HG03135 (cell line): ENCODE data around the gene TAMM41.
A peak's percentile ranks its signal among the peaks of the same experiment; 100 is the strongest.
"Not testable (repeated sequence)": the region's sequence is repeated elsewhere in the genome, so short reads cannot be mapped to it uniquely, and the experiment has no call there.

ENCODE experiments used
- ATAC-seq: cut with Tn5 transposase; IDR thresholded peaks from one replicate; pipeline ENCODE4 v1.9.1; 2021; ENCODE audit warnings: mild to moderate bottlenecking, moderate library complexity; ENCODE audit not compliant: unreplicated experiment

TAMM41 gene

DNA sequence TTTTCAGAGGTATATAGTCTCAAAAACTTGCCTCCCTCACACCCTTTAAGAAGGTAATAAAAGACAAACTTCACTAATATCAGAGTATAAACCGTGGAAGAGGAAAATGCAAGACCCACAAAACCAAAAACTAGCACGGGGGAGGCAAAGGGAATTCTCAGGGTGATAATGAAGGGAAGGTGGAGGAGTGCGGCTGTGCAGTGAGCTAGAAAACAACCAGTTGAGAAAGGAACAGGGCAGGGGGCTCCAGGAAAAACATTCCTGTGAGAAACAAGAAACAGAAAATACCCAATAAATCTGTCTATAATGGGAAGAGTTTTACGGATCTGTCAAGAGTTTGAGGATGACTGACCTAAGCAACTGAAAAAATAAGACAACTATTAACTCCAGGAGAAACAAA, 31.6 kb downstream of the TAMM41 start:
- ATAC-seq: no peak

- ATAC-seq: no peak
These were observed 32.0 kb downstream of the TAMM41 start for GRCh38 chr3:11814663-11815062.

DNA sequence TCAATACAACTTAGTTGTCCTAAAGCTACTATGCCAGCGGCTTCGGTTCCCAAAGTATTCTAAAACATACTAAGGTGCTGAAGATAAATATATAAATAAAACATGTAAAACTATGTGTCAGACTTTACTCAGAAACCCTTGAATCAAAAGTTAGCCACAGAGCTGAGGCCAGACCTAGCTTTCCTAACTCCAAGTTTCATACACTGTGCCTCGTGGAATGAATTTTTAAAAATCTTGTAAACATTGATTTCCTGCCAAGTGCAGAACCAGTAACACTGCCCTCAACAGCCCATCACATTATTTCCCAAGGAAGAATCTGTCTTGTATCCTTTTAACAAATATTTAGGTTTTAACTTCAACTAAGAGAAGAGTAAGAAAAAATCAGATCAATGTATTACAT, 36.4 kb downstream of the TAMM41 start:
- no peak for ATAC-seq

- no peak for ATAC-seq
These were observed 38.5 kb downstream of the TAMM41 start for GRCh38 chr3:11808231-11808630.

- no peak for ATAC-seq
These were observed 39.0 kb downstream of the TAMM41 start for GRCh38 chr3:11807686-11808085.

- ATAC-seq: no peak
These were observed 41.0 kb downstream of the TAMM41 start for GRCh38 chr3:11805716-11806115.

DNA sequence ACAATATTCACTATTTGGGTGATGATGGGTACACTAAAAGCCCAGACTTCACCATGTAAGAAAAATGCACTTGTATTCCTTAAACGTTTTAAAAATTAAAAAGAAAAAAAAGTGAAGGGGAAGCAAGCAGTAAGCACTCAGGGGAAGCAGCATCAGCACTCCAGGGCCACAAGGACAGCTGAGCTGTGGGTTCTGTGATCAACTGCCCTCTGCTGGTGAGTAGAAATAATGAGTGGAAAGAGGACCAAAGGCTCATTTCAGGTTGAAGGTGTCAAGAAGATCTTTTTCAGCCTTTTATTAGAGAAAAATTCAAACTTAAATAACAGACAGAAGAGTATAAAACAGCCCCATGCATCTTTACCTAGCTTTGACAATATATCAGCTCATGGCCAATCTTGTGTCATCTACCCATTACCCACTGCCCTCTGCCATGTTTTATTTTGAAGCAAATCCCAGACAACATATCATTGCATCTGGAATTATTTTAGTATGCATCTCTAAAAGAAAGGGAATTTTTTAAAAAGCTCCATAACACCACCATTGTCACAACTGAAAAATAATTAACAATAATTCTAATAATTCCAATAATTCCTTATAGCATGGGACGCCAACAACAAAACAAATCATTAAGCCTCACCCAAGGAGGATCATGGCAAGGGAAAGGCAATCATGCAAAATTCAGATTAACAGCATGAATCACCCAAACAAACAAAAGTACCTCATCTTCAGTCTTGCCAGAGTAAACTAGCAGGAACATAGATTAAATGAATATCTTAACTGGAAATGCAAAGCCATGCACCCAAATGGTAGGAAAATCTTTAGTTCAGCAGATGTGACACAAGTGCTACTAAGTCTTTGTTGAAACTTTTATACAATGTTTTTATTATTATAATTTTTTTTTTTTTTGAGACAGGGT, 42.5 kb downstream of the TAMM41 start:
- ATAC-seq: no peak

DNA sequence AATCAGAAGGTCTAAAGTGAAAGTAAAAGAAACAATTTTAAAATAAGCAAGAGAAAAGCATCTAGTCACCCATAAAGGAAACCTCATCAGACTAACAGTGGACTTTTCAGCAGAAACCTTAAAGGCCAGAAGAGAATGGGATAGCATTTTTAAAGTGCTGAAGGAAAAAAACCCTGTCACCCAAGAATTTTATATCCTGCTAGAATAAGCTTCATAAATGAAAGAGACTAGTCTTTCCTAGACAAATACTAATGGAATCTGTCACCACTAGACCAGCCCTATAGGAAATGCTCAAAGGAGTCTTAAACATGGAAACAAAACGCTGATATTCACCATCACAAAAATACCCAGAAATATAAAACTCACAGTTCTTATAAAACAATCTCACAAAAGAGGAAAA, 46.9 kb downstream of the TAMM41 start:
- ATAC-seq: no peak

- no peak for ATAC-seq
These were observed 51.8 kb downstream of the TAMM41 start for GRCh38 chr3:11794927-11795326.

DNA sequence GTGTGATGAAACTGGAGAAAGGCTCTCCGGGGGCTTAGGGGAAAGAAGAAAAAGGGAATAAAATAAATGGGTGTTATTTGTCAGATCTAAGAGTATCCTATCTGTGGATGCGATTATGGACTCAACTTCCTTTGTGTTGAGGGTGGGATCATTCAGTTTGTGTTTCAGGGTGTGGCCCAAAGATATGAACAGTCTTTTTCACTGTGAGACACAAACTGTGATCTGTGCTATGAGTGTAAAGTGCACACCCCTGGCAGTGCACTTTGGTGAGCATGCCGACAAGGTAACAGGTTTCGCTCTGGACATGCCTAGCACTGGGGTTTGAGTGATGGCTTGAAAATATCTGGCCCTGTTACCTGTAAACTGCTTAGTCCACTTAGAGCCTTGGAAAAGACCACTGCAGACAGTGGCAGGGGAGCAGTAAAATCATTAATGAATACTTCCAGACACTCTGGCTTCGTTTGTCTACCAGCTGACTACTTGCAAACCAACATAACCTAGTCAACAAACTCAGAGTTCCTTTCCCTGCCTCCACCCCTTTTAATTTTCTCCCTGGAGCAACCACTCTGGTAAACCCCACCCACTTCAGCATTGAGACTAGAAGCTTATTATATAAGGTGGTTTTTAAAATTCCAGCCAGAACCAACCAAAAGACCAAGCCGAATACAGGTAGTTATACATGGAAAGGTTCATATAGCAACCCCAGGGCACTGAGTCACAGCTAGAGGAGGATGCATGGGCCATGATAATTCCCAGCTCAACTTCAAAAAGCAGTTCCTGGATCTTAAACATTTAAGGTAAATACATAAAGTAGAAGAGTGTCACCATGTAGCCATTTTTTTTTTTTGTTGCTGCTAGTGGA, 55.1 kb downstream of the TAMM41 start:
- no peak for ATAC-seq

DNA sequence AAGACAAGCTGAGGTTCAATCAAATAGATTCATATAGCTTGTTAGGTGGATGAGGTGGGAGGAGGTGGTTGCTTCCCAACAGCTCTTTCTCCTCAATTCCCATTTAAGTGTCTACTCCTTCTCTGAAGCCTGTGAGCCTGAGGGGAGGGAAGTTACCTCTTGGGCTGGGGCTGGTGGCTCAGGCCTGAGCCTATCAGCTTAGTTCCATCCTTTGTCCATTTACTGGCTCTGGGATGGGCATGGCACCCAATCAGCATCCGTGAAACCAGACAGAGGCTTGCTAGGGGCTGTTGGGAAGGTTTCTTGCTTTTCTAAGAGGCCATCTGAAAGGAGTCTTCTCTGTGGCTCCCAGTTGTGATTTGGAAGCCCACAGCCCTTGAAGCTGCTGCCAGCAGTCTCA, 57.3 kb downstream of the TAMM41 start:
- ATAC-seq: no peak

DNA sequence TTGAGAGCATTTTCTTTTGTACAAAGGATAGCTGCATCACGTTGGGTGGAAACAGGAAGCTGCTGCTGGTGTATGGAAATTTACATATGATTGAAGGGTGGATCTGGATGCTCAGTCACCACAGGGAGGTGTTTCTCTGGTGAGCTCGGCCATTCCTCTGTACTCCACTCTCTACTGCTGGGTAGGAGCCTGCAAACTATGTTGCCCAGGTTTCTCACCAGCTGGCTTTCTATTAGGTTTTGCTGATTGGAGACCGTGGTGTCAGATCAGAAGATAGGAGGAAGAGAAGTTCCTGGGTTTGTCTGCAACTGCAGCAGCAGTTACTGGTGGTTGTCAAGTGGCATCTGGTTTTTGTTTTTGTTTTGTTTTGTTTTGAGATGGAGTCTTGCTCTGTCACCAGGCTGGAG, 61.7 kb downstream of the TAMM41 start:
- ATAC-seq: no peak

- no peak for ATAC-seq
These were observed 66.3 kb downstream of the TAMM41 start for GRCh38 chr3:11780341-11780740.

DNA sequence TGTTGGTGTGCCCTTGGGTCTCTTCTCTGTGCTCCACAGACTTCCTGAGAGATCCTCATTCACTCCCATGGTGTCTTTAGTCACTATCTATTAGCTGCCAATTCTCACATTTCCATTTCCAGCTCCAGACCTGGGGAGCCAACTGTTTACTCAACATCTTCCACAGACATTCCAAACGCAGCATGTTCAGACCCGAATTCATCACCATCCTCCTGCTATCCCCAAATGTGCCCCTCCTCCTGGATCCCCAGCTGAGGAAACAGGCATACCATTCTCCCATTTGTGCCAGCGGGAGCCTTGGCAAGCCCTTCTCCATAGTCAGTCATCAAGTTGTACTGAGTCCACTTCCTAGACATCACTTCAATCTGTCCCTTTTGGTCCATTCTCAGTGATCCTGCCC, 67.1 kb downstream of the TAMM41 start:
- no peak for ATAC-seq

DNA sequence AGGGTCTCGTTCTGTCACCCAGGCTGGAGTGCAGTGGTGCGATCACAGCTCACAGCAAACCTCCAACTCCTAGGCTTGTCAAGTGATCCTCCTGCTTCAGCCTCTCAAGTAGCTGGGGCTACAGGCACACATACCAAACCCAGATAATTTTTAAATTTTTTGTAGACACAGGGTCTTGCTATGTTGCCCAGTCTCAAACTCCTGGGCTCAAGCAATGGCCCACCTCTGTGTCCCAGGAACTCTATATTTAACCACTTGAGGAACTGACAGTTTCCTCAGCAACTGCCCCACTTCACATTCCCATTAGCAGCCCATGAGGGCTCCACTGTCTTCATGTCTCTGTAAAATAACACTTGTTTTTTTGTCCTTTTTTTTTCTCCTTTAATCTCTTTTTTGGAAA, 68.4 kb downstream of the TAMM41 start:
- ATAC-seq: no peak

DNA sequence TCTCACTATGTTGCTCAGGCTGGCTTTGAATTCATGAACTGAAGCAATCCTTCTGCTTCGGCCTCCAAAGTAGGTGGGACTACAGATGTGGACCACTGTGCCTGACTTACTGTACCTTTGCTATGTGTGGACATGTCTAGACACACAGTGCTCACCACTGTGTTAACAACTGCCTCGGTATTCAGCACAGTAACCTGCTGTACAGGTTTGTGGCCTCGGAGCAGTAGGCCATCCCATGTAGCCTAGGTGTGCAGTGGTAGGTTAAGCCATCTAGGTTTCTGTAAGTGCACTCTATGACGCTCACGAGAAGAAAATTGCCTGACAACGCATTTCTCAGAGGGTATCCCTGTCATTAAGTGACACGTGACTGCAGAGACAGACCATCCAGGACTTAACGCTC, 70.3 kb downstream of the TAMM41 start:
- ATAC-seq: no peak

DNA sequence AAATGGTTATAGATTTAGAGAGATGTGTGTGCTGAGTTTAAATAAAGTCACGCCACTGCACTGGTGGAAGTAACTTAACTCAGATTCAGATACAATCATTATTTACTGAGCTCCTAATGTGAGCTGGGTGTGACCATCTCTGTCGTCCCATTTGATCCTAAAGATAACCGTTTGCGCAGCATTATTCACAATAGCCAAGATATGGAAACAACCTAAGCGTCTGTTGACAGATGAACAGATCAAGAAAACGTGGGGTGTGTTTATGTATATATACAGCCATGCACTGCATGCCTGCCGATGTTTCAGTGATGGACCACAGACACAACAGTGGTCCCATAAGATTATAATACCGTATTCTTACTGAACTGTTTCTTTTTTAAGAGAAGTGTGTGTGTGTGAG, 71.2 kb downstream of the TAMM41 start:
- ATAC-seq: no peak

DNA sequence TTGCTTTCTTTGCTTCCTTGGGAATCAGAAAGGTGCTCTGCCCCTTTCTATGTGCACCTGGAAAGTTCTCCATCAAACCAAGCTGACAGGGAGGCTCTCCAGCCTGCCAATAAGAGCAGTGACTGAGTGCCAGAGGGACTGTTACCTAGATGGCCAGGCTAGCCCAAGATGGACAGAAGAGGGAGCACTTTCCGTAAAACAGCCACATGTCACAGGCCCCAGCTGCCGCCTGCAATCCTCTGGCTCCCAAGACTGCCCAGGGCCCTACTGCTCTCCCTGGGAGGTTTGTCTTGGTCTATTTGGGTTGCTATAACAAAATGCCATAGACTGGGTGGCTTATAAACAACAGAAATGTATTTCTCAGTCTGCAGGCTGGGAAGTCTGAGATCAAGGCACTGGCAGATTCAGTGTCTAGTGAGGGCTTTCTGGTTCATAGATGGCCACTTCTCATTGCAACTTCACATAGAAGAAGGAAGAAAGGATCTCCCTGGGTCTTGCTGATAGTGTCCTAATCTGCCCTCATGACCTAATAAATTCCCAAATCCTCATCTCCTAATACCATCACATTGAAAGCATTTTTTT, 72.3 kb downstream of the TAMM41 start:
- no peak for ATAC-seq

DNA sequence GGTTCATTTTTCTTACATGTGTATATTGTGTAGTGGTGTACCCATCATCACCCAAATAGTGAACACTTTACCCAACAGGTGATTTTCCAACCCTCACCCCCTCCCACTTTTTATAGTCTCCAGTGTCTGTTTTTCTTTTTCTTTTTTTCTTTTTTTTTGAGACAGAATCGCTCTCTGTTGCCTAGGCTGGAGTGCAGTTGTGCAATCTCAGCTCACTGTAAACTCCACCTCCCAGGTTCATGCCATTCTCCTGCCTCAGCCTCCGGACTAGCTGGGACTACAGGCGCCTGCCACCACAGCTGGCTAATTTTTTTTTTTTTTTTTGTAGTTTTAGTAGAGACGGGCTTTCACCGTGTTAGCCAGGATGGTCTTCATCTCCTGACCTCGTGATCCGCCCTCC, 74.8 kb downstream of the TAMM41 start:
- ATAC-seq: not testable (repeated sequence)

GRCh38 chr3:11770477-11771391, 76.0 kb downstream of the TAMM41 start:
- peak; percentile 99 for ATAC-seq
